Astrocyte (in vitro differentiated cells and primary cell): Measurements from ENCODE around the gene DOCK6. TPM values are rescaled to one million over a fixed set of nuclear protein-coding genes. Genes with fewer than 3 reads are reported as not detected.

Source experiments
- DNase-seq: peaks from one replicate; pipeline ENCODE4 v3.0.0-alpha.2; 2010; ENCODE audit warnings: low read depth
- FAIRE-seq: peaks from 2 replicates; lab custom pipeline; 2011; peaks lifted over from hg19 to GRCh38; lab: Jason Lieb, UNC
- H2AFZ ChIP-seq: 2 replicates; pipeline ENCODE4 v1.6.0; 2012; ENCODE audit warnings: low read depth, low read length, inconsistent platforms
- H3K27ac ChIP-seq: 2 replicates; pipeline ENCODE4 v1.5.1; 2011; ENCODE audit warnings: low read depth, low read length, inconsistent platforms
- H3K27me3 ChIP-seq: 2 replicates; pipeline ENCODE4 v1.6.0; 2011; ENCODE audit warnings: low read length, inconsistent platforms; ENCODE audit not compliant: insufficient read depth
- H3K36me3 ChIP-seq: 2 replicates; pipeline ENCODE4 v1.5.1; 2011; ENCODE audit warnings: low read length, inconsistent platforms; ENCODE audit not compliant: insufficient read depth
- H3K4me1 ChIP-seq: 2 replicates; pipeline ENCODE4 v1.5.1; 2011; ENCODE audit warnings: low read length, inconsistent platforms; ENCODE audit not compliant: insufficient read depth
- H3K4me2 ChIP-seq: 2 replicates; pipeline ENCODE4 v1.6.0; 2012; ENCODE audit warnings: low read length, inconsistent platforms
- H3K4me3 ChIP-seq: 2 replicates; pipeline ENCODE4 v1.5.1; 2011; ENCODE audit warnings: low read depth, mild to moderate bottlenecking, low read length, inconsistent platforms; ENCODE audit not compliant: insufficient read depth
- H3K79me2 ChIP-seq: 2 replicates; pipeline ENCODE4 v1.6.0; 2012; ENCODE audit warnings: mild to moderate bottlenecking, low read length, inconsistent platforms; ENCODE audit not compliant: insufficient read depth
- H3K9ac ChIP-seq: 2 replicates; pipeline ENCODE4 v1.6.0; 2012; ENCODE audit warnings: mild to moderate bottlenecking, low read length, inconsistent platforms
- H3K9me3 ChIP-seq: 2 replicates; pipeline ENCODE4 v1.5.1; 2012; ENCODE audit warnings: low read depth, mild to moderate bottlenecking, low read length, inconsistent platforms; ENCODE audit not compliant: insufficient read depth
- H4K20me1 ChIP-seq: 2 replicates; pipeline ENCODE4 v1.6.0; 2012; ENCODE audit warnings: low read length, inconsistent platforms; ENCODE audit not compliant: insufficient read depth
- H3K27ac Mint-ChIP-seq: one replicate; pipeline ENCODE4 v1.8.0; 2021; ENCODE audit warnings: mild to moderate bottlenecking, mixed read lengths; ENCODE audit not compliant: unreplicated experiment
- H3K27me3 Mint-ChIP-seq: one replicate; pipeline ENCODE4 v1.8.0; 2021; ENCODE audit warnings: low read depth, mixed read lengths; ENCODE audit not compliant: unreplicated experiment
- H3K36me3 Mint-ChIP-seq: one replicate; pipeline ENCODE4 v1.8.0; 2021; ENCODE audit warnings: low read depth, mixed read lengths; ENCODE audit not compliant: unreplicated experiment
- H3K4me1 Mint-ChIP-seq: one replicate; pipeline ENCODE4 v1.8.0; 2021; ENCODE audit warnings: low read depth, mixed read lengths; ENCODE audit not compliant: unreplicated experiment
- H3K4me3 Mint-ChIP-seq: one replicate; pipeline ENCODE4 v1.8.0; 2021; ENCODE audit warnings: mild to moderate bottlenecking, moderate library complexity, mixed read lengths; ENCODE audit not compliant: unreplicated experiment
- H3K9me3 Mint-ChIP-seq: one replicate; pipeline ENCODE4 v1.8.0; 2021; ENCODE audit warnings: mild to moderate bottlenecking, mixed read lengths; ENCODE audit not compliant: unreplicated experiment
- CTCF ChIP-seq: IDR thresholded peaks from 2 replicates; pipeline ENCODE4 v1.5.1; 2011; ENCODE audit warnings: low read depth, mild to moderate bottlenecking, inconsistent platforms, low read length, moderate library complexity; ENCODE audit not compliant: insufficient read depth
- EZH2 ChIP-seq: IDR thresholded peaks from 2 replicates; pipeline ENCODE4 v1.6.1; 2012; ENCODE audit warnings: mild to moderate bottlenecking, low read length, inconsistent platforms; ENCODE audit not compliant: insufficient read depth
- total RNA-seq: library from RNA; stranded (reverse); gene quantifications from 2 replicates; pipeline ENCODE4 v1.2.1, GENCODE V29; 2021

DOCK6 gene
- total RNA-seq, 1 donor from 2014 or later, result 38.3 TPM

- H3K4me2 ChIP-seq, result no peak overlapping the region
- DNase-seq (no peak), FAIRE-seq (no peak)
- peaks cover 6% of the 10 kb centered on the region for H3K4me1 Mint-ChIP-seq
- H3K4me1 ChIP-seq, result peaks cover 38% of the 10 kb centered on the region
- H3K4me3 ChIP-seq, result no peak overlapping the region
- no peaks in the 10 kb centered on the region for H3K9me3 ChIP-seq
- H3K9ac ChIP-seq, result no peak overlapping the region
- H3K36me3 ChIP-seq, result peaks cover 8% of the 10 kb centered on the region
- no peak overlapping the region for H3K27ac ChIP-seq
- H3K27me3 ChIP-seq, result no peaks in the 10 kb centered on the region
- no peaks in the 10 kb centered on the region for H4K20me1 ChIP-seq
- TF ChIP-seq CTCF (no peak), EZH2 (no peak)
- H3K36me3 Mint-ChIP-seq, result peaks cover 32% of the 10 kb centered on the region
- no peak overlapping the region for H3K4me3 Mint-ChIP-seq
- H3K9me3 Mint-ChIP-seq, result no peaks in the 10 kb centered on the region
- H3K27me3 Mint-ChIP-seq, result no peaks in the 10 kb centered on the region
- no peak overlapping the region for H2AFZ ChIP-seq
- H3K27ac Mint-ChIP-seq, result no peak overlapping the region
- H3K79me2 ChIP-seq, result no peaks in the 10 kb centered on the region
These were observed 95.8 kb downstream of the DOCK6 start for GRCh38 chr19:11166281-11167142.

GRCh38 chr19:11165486-11166030, 96.8 kb downstream of the DOCK6 start:
- peak overlapping the region; percentile 53 for H3K9ac ChIP-seq
- H2AFZ ChIP-seq, result peak overlapping the region; percentile 13
- TF ChIP-seq EZH2 (no peak), CTCF (no peak)
- peak overlapping the region; percentile 61 for H3K27ac ChIP-seq
- no peaks in the 10 kb centered on the region for H3K27me3 ChIP-seq
- H4K20me1 ChIP-seq, result no peaks in the 10 kb centered on the region
- H3K4me2 ChIP-seq, result peak overlapping the region; percentile 68
- Mint-ChIP-seq H3K9me3 (no peaks in the 10 kb centered on the region), H3K4me3 (no peak overlapping the region), H3K27ac (no peak overlapping the region), H3K27me3 (no peaks in the 10 kb centered on the region), H3K4me1 (peaks cover 6% of the 10 kb centered on the region), H3K36me3 (peaks cover 32% of the 10 kb centered on the region)
- FAIRE-seq (no peak), DNase-seq (no peak)
- H3K36me3 ChIP-seq, result peaks cover 8% of the 10 kb centered on the region
- H3K9me3 ChIP-seq, result no peaks in the 10 kb centered on the region
- peaks cover 38% of the 10 kb centered on the region for H3K4me1 ChIP-seq
- H3K79me2 ChIP-seq, result no peaks in the 10 kb centered on the region
- H3K4me3 ChIP-seq, result no peak overlapping the region
